ENCODE measurements around the gene ARPC5. TPM values are rescaled to one million over a fixed set of nuclear protein-coding genes. Genes with fewer than 3 reads are reported as not detected.

Gene ARPC5
- total and polyA plus RNA-seq, 9 of the 15 experiments (the other 6 are each of a cell fraction or from before 2014, with no cell fraction given), result 71.8 to 150 (median 91.6) TPM

DNA sequence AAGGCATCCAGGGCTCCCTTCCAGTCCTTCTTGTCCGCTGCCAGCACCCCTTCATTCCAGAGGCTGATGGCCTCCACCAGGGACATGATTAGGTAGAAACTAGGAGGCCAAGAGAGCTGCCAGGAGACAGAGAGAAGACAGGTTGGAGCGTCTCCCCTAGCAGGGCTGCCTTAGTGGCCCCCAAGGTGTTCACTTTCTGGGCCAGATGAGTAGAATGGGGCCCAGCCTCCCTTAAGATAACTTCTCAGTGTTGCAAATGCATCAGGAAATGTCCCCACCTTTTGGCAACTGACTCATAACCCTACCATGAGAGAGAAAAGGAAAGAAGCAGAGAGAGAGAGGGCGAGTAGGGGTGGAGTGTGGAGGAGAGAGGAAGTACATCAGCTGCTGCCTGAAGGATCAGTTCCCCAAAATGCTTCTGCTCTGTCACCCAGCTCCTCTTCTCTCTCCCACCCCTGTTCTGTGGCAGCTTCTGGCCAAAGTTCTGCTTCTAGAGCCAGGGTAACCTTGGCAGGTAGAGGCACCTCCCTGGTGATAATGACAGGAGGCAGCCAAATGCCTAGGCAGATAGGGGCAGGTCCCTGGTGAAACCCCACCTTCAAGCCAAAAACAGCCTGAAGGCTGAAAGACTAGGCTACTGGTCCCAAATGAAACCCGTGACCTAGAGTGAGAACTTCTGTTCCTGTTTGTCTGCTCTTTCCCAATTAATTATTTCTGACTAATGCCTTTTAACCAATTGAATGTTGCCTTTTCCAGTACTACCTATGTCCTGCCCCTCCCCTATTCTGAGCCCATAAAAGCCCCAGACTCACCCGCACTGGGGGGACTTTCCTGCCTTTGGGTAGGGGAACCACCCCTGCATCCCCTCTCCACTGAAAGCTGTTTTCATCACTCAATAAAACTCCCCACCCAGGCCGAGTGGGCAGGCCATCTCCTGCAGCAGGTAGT lies 45.1 kb downstream of the ARPC5 start, which contains the start of gene NCF2 (continued):
- TF ChIP-seq, protein P1, sequence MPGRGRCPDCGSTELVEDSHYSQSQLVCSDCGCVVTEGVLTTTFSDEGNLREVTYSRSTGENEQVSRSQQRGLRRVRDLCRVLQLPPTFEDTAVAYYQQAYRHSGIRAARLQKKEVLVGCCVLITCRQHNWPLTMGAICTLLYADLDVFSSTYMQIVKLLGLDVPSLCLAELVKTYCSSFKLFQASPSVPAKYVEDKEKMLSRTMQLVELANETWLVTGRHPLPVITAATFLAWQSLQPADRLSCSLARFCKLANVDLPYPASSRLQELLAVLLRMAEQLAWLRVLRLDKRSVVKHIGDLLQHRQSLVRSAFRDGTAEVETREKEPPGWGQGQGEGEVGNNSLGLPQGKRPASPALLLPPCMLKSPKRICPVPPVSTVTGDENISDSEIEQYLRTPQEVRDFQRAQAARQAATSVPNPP (IDR thresholded peaks at IDR 0.05; ENCODE audit: borderline replicate concordance, insufficient read depth, insufficient read length), result no peak
- TF ChIP-seq ZNF668 (CRISPR knock-in tag; IDR thresholded peaks at IDR 0.05) (no peak), CHD7 (IDR thresholded peaks at IDR 0.05; ENCODE audit: low read depth, low read length) (no peak), GATAD2B (IDR thresholded peaks at IDR 0.05; ENCODE audit: borderline replicate concordance) (no peak), CTCF (IDR thresholded peaks at IDR 0.05 in 2 of 3, conservative IDR thresholded peaks at IDR 0.05 in 1 of 3; ENCODE audit: insufficient read depth in 2 of 3, low read depth in 1 of 3, low read length in 3 of 3) (peak in 1 of 3 experiments; percentile 15; a peak in 1 of 6 replicates)

All from K562 (cell line).